PC-9 (cell line): ENCODE results near the gene NGEF.

Source experiments
- EZH2 ChIP-seq: fragments of 200-600 bp; sonication (generic); IDR thresholded peaks from 2 replicates; pipeline ENCODE4 v1.8.0; 2017; ENCODE audit warnings: antibody characterized with exemption, low read depth
- TF ChIP-seq, protein P1 (sequence below): fragments of 200-600 bp; sonication (generic); conservative IDR thresholded peaks from 2 replicates; pipeline ENCODE4 v1.6.1; 2017; ENCODE audit warnings: mixed run types, antibody characterized with exemption, mild to moderate bottlenecking, moderate library complexity

DNA sequence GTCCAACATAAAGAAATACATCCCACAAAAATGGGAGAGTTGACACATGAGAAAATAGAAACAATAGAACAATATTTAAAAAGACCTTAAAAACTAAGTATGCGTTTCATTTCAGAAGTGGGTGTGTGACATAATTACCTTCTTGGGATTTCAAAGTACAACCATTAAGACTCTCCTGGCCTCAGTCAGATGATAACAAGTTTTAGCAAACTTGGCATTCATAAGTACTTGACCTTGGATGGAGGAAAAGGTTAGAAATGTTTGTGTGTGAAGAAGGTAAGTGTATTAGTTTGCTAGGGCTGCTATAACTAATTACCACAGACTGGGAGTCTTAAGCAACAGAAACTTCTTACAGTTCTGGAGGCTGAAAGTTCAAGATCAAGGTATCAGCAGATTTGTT, 4.9 kb upstream of the NGEF start:
- TF ChIP-seq, protein P1, sequence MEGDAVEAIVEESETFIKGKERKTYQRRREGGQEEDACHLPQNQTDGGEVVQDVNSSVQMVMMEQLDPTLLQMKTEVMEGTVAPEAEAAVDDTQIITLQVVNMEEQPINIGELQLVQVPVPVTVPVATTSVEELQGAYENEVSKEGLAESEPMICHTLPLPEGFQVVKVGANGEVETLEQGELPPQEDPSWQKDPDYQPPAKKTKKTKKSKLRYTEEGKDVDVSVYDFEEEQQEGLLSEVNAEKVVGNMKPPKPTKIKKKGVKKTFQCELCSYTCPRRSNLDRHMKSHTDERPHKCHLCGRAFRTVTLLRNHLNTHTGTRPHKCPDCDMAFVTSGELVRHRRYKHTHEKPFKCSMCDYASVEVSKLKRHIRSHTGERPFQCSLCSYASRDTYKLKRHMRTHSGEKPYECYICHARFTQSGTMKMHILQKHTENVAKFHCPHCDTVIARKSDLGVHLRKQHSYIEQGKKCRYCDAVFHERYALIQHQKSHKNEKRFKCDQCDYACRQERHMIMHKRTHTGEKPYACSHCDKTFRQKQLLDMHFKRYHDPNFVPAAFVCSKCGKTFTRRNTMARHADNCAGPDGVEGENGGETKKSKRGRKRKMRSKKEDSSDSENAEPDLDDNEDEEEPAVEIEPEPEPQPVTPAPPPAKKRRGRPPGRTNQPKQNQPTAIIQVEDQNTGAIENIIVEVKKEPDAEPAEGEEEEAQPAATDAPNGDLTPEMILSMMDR: no peak
- no peak for TF ChIP-seq EZH2
